ENCODE results near the gene ZFYVE28.
"Not testable (repeated sequence)": the region's sequence is repeated elsewhere in the genome, so short reads cannot be mapped to it uniquely, and the experiment has no call there.

Gene ZFYVE28

GRCh38 chr4:2243681-2244380 lies 174.6 kb downstream of the ZFYVE28 start:
- DNase-seq, result peak in 1 of 2 experiments; percentile 26

GRCh38 chr4:2241410-2242353 lies 176.8 kb downstream of the ZFYVE28 start, which contains the start of the genes HAUS3 and POLN:
Gene HAUS3 (minus strand): TSS chr4:2242121. CDS start chr4:2240946, 1,175 bp downstream.
Gene POLN (minus strand): TSS chr4:2242121. CDS start chr4:2229231, 12,890 bp downstream.
- peak; percentile 99 for DNase-seq

- DNase-seq, result no peak
Measured at GRCh38 chr4:2241003-2241402, 177.4 kb downstream of the ZFYVE28 start.

GRCh38 chr4:2236944-2237666 lies 181.3 kb downstream of the ZFYVE28 start:
- no peak for DNase-seq

GRCh38 chr4:2231082-2231481 lies 187.4 kb downstream of the ZFYVE28 start:
- DNase-seq, result no peak

- DNase-seq, result no peak
Measured at GRCh38 chr4:2226261-2226660, 192.2 kb downstream of the ZFYVE28 start.

GRCh38 chr4:2222838-2223237 lies 195.6 kb downstream of the ZFYVE28 start:
- no peak for DNase-seq

GRCh38 chr4:2221378-2221777 lies 197.1 kb downstream of the ZFYVE28 start:
- DNase-seq, result not testable (repeated sequence)

- peak; percentile 82 to 87 for DNase-seq
Measured at GRCh38 chr4:2220016-2220630, 198.3 kb downstream of the ZFYVE28 start.

Data from activated CD4-positive, alpha-beta T cell treated with anti-CD3 and anti-CD28 coated beads, Interleukin-2, amount 50 U/mL, for 48 hours (primary cell).